NCI-H146 (cell line): ENCODE results near the gene HUS1.
"Not testable (repeated sequence)": the region's sequence is repeated elsewhere in the genome, so short reads cannot be mapped to it uniquely, and the experiment has no call there.

Experiments used
- DNase-seq: peaks from one replicate; lab custom pipeline; 2025; lab: John Stamatoyannopoulos, UW

Gene HUS1

GRCh38 chr7:47944536-47945260 lies 34.7 kb downstream of the HUS1 start:
- DNase-seq = no peak

- DNase-seq = no peak
These were observed 35.5 kb downstream of the HUS1 start for GRCh38 chr7:47943676-47944474.

GRCh38 chr7:47942651-47943050 lies 36.8 kb downstream of the HUS1 start:
- DNase-seq = not testable (repeated sequence)

GRCh38 chr7:47942132-47942531 lies 37.3 kb downstream of the HUS1 start:
- no peak for DNase-seq

DNA sequence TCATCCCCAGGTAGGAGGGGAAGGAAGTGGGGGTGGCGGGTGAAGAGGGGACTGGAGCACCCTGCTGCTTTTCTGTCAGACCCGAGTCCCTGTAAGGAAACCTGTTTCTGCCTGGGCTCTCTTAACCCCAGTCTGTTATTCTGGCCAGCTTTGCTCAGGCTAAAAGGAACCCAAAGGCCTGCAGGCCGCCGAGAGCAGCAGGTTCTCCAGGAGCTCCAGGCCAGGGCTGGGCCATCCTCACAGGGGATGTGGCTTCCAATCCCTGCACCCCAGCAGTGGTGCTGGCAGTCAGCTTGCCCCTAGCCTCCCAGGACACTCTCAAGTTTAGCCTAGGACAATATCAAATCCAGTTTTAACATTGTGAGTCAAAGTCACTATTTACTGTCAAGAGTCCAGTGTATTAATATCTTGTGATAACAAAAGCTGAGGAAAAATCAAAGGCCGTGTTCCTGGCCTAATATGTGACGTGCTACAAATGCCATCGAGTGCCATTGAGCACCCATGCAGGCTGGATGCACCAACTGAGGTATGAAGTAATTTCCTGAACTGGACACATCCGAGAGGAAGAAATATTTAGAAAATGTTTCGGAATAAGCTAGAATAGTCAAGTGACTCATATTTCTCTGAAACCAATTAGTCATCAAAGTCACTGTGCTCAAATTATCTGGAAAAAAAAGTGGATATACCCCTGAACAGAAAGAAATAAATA lies 38.1 kb downstream of the HUS1 start:
- DNase-seq = no peak

DNA sequence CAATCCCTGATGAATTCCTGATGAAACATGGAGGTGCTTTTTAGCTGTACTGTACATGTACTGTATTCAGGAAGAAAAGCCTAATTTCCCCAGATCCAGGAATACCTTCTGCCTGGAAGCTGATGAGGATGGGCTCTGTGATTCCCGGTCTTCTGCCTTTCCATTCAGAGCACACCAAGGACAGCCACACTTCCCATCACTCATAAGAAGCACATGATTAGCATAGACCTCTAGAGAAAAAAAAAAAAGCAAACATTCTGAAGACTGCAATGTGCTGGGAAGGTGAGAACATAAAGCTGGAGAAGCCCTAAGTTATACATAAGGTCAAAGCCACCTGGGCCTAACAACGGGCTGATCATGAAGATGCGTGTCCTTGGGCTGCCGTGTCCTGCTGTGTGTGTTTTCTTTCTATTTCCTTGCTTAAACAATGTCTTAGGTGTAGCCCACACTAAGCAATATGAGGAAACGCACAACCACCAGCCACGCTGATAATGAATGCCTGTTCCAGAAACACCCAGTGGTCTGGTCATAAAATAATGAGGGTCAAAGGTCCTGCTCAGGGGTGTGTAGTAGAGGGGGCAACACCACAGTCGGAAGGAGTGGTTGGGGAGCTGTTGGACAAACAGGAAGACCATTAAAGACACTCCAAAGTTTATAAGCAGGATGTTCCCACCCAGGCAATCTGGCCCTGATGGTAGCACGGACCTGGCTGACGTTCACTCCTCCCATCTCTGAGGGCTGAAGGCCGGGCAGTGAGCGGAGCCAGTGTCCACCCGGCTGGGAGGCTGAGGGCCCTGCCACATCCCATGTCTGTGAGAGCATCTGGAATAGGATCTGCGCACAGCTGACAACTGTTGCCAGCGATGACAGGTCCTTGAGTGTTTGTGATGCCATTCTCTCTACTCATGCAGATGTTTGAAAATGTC lies 39.1 kb downstream of the HUS1 start:
- no peak for DNase-seq

DNA sequence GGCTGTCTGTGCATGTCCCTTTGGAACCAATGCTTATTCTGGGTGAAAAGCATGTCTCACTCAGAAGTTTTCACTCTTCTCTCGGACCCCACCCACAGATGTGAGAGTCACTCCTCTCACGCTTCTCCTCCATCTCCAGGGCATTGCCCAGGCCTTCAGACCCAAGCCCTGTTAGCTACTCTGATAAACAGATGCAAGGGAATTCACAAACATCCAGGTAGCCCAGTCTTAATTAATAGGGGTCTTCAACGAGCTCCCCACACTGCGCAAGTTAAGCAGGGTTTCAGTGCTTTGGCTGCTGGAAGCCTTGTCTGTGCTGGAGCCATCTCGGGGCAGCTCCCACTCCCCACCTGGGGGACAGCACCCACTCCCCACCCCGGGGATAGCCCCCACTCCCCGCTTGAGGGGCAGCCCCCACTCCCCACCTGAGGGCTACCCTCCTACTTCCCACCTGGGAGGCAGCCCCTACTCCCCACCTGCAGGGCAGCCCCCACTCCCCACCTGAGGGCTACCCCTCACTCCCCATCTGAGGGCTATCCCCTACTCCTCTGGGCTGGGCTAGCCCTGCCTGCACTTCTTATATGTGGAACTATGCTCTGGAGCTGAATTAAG lies 39.9 kb downstream of the HUS1 start:
- no peak for DNase-seq

GRCh38 chr7:47938574-47939165 lies 40.7 kb downstream of the HUS1 start:
- DNase-seq = no peak

GRCh38 chr7:47937711-47938573 lies 41.5 kb downstream of the HUS1 start:
- DNase-seq = no peak

- peak; percentile 28 for DNase-seq
These were observed 42.2 kb downstream of the HUS1 start for GRCh38 chr7:47937065-47937687.

DNA sequence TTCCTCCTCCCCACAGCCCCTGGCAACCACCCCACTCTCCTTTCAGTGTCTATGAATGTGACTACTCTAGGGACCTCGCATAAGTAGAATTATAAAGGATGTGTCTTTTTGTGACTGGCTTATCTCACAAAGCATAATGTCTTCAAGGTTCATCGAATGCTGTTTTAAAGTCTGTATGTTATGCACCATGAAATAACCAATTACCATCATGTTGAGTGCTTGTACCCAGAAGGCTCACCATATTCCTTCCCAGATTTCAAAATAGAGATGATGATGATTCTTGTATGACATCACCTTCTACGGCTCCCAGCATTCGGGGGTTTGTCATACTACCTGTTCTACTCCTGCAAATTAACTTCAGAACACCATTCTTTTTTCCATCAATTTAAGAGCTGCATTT lies 43.1 kb downstream of the HUS1 start:
- DNase-seq = no peak

DNA sequence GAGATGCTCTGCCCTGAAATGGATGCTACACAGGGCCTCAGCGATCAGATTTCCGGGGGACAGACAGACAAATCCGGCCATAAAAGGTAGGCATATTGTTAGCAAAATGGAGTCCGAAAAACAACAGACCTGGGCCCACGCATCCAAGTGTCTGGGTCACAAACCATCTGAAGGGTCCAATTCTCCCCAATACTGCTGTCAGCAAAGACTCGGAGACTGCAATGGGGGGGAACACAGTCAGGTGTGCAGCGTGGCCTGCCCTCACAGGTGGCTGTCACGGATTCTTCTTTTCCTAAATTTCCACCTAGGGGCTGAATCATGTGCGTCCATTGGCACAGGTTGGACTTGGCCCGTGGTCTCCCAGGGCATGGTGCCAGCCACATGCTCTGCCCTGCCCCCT lies 44.1 kb downstream of the HUS1 start:
- no peak for DNase-seq

- no peak for DNase-seq
These were observed 44.6 kb downstream of the HUS1 start for GRCh38 chr7:47934831-47935230.

- DNase-seq = no peak
These were observed 46.2 kb downstream of the HUS1 start for GRCh38 chr7:47933215-47933614.

- DNase-seq = no peak
These were observed 46.9 kb downstream of the HUS1 start for GRCh38 chr7:47932466-47933037.

GRCh38 chr7:47932016-47932415 lies 47.4 kb downstream of the HUS1 start:
- DNase-seq = no peak

DNA sequence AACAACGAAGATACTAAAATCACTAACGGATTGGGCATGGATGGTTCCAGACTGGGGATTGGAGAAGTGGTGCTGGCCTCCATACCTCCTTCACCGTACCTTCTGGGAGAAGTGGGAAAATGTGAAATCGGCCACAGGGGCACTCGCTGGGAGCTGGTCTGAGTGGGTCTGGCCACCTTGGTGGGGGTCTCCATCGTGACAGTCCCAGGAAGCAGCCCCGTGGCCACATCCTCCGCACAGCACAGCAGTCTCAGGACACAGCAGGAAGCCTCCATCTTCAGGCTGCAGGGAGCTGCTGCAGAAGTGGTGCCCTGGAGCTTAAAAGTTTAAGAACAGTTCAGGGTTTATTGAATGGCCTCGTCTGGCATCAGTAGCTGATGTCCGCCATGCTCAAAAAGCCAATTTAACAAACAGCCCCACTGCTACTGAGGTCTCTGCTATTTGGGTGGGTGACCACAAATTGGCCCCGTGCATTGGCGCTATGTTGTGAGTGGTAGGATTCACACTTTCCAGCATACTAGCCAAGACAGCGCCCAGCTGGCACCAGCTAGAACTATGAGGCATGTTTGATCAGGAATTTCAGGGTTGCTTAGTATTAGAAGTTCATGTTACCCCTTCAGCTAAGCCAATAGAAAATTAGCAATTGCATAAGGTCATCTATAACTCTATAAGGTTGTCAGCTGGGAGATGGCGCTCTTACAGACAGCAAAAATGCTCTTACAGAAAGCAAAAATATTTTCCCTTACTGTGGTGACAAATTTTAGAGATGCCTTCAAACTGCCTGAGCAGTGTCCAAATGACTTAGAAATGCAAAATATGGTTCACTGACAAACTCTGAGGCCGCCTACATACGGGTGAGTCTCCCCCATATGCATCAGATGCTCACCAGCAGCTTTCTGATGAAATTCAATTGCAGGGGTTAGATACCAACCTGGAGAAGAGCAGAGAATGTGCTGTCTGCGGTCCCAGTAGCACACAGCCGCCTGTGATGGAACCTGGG lies 48.1 kb downstream of the HUS1 start:
- DNase-seq = no peak

DNA sequence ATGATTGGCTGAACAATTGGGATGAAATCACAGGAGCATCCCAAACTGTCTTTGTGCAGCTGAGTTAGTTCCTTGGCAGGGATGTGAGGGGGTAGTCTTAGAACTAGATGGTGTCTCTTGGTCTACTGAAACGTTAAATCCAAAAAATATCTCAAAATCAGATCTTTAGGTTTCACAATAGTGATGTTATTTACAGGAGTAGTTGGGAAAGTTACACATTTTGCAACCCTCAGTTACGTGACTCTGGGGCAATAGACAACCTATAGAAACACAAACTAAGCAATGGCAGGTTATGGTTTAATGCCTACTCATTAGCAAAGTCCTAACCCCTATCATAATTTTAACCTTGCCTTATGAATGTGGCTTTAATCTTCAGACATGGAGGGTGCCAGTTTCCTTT lies 55.1 kb downstream of the HUS1 start:
- DNase-seq = no peak
